ENCODE measurements around the gene ARL14. TPM values are rescaled to one million over a fixed set of nuclear protein-coding genes. Genes with fewer than 3 reads are reported as not detected.

ARL14 gene
- total RNA-seq: under 1 TPM in 1 of 2 donors, not detected in 1; 0.14 TPM
- under 1 TPM in 1 of 2 donors, not detected in 1; 0.15 TPM for polyA plus RNA-seq

DNA sequence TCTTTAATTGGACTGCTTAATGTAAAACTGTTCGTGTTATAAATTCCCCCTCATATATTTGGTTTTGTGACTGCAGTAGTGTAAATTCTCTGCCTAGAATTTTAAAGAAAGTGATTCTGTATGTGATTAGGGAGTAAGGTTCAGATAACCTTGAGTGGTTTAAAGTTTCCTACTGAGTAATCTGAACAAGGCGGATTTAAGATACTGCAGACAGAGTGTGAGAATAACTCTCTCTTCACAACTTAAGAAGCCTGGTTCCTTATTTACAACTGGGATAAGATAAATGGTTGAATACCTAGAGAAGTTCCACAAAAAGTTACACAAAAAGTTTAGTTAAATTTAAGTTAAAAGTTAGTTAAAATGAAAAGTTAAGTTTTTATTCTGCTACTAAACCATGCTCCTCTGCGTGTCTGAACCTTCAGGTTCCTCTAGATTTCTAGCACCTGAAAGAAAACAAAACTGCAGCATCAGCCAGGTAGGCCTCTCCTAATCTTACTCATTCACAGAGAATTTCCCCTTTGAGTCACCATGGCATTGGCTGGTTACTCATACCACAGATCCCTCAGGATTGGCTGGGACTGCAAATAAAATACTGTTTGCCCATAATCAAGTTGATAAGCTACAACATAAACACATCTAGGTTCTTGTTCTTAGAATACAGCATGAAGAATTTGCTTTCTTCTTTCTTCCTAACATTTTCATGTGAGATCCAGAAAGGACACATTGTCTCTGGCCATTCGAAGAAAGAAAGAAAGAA is at the start of gene ARL14:
ARL14 (plus strand) TSS at position 614 of the 757 bp plus-strand sequence. CDS start 187 bp downstream, outside the sequence.
- Histone ChIP-seq H3K27me3 (ENCODE audit: control insufficient read depth in 4 of 4, insufficient read depth in 4 of 4, low read length in 3 of 4) (no peaks in the 10 kb centered on the region), H3K36me3 (ENCODE audit: control insufficient read depth in 4 of 4, insufficient read depth in 3 of 4, low read depth in 1 of 4, low read length in 3 of 4) (no peaks in the 10 kb centered on the region), H3K4me1 (ENCODE audit: control insufficient read depth in 4 of 4, insufficient read depth in 4 of 4, low read length in 3 of 4) (peaks cover 8 to 31% (median 20%) of the 10 kb centered on the region in 4 donors), H3K4me3 (ENCODE audit: low read depth in 1 of 3, low read length in 3 of 3) (no peak within 1 kb of the TSS), H3K27ac (ENCODE audit: low read depth in 1 of 2, low read length in 2 of 2) (peak within 1 kb of the TSS in 1 of 2 donors; percentile 7), H3K9ac (ENCODE audit: low read depth in 1 of 2, low read length in 2 of 2) (no peak within 1 kb of the TSS), H3K9me3 (ENCODE audit: control insufficient read depth in 4 of 4, low read length in 3 of 4) (no peaks in the 10 kb centered on the region)
- TF ChIP-seq HNF4A (conservative IDR thresholded peaks at IDR 0.05): no peak
- no peak for TF ChIP-seq EGR1 (IDR thresholded peaks at IDR 0.05; ENCODE audit: low read depth in 2 of 2)
- no peak for TF ChIP-seq RAD21 (IDR thresholded peaks at IDR 0.05)
- no peak for TF ChIP-seq TAF1 (conservative IDR thresholded peaks at IDR 0.05)
- TF ChIP-seq, protein P1, sequence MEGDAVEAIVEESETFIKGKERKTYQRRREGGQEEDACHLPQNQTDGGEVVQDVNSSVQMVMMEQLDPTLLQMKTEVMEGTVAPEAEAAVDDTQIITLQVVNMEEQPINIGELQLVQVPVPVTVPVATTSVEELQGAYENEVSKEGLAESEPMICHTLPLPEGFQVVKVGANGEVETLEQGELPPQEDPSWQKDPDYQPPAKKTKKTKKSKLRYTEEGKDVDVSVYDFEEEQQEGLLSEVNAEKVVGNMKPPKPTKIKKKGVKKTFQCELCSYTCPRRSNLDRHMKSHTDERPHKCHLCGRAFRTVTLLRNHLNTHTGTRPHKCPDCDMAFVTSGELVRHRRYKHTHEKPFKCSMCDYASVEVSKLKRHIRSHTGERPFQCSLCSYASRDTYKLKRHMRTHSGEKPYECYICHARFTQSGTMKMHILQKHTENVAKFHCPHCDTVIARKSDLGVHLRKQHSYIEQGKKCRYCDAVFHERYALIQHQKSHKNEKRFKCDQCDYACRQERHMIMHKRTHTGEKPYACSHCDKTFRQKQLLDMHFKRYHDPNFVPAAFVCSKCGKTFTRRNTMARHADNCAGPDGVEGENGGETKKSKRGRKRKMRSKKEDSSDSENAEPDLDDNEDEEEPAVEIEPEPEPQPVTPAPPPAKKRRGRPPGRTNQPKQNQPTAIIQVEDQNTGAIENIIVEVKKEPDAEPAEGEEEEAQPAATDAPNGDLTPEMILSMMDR (IDR thresholded peaks at IDR 0.05; ENCODE audit: low read depth, low read length, missing input control): no peak
- TF ChIP-seq, protein P2, sequence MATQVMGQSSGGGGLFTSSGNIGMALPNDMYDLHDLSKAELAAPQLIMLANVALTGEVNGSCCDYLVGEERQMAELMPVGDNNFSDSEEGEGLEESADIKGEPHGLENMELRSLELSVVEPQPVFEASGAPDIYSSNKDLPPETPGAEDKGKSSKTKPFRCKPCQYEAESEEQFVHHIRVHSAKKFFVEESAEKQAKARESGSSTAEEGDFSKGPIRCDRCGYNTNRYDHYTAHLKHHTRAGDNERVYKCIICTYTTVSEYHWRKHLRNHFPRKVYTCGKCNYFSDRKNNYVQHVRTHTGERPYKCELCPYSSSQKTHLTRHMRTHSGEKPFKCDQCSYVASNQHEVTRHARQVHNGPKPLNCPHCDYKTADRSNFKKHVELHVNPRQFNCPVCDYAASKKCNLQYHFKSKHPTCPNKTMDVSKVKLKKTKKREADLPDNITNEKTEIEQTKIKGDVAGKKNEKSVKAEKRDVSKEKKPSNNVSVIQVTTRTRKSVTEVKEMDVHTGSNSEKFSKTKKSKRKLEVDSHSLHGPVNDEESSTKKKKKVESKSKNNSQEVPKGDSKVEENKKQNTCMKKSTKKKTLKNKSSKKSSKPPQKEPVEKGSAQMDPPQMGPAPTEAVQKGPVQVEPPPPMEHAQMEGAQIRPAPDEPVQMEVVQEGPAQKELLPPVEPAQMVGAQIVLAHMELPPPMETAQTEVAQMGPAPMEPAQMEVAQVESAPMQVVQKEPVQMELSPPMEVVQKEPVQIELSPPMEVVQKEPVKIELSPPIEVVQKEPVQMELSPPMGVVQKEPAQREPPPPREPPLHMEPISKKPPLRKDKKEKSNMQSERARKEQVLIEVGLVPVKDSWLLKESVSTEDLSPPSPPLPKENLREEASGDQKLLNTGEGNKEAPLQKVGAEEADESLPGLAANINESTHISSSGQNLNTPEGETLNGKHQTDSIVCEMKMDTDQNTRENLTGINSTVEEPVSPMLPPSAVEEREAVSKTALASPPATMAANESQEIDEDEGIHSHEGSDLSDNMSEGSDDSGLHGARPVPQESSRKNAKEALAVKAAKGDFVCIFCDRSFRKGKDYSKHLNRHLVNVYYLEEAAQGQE (IDR thresholded peaks at IDR 0.05): no peak
- no peak for TF ChIP-seq FOXA1 (IDR thresholded peaks at IDR 0.05)
- no peak for TF ChIP-seq JUND (IDR thresholded peaks at IDR 0.05)
- TF ChIP-seq, protein P3, sequence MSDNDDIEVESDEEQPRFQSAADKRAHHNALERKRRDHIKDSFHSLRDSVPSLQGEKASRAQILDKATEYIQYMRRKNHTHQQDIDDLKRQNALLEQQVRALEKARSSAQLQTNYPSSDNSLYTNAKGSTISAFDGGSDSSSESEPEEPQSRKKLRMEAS (IDR thresholded peaks at IDR 0.05): no peak
- no peak for TF ChIP-seq NR2F2 (IDR thresholded peaks at IDR 0.05)
- TF ChIP-seq HNF4G (IDR thresholded peaks at IDR 0.05): no peak
- no peak for TF ChIP-seq SP1 (IDR thresholded peaks at IDR 0.05)
- TF ChIP-seq, protein P4, sequence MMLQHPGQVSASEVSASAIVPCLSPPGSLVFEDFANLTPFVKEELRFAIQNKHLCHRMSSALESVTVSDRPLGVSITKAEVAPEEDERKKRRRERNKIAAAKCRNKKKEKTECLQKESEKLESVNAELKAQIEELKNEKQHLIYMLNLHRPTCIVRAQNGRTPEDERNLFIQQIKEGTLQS (IDR thresholded peaks at IDR 0.05): no peak
- WGBS: 87% methylated on average over 4 of the region's 4 CpGs
- no peak for DNase-seq (ENCODE audit: low spot score)

DNA sequence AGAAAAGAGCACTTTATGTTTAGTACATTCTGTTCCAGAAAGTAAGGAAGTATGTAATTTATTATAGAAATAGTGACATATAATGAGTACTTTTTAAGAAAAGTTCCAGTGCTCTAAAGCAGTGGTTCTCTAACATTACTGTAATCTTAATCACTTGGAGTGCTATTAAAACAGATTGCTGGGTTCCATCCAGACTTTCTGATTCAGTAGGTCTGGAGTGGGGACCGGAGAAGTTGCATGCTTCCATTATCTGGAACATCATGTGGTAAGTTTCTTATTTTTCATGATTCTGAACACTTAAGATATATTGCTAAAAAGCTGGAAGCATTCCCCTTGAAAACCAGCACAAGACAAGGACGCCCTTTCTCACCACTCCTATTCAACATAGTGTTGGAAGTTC is 47.5 kb upstream of the ARL14 start:
- WGBS: 92% methylated on average over 2 of the region's 2 CpGs
- no peak for DNase-seq (ENCODE audit: low spot score)
- no peak for TF ChIP-seq HNF4A (conservative IDR thresholded peaks at IDR 0.05)

More for the DNA sequence above, 47.5 kb upstream of the ARL14 start:
- Histone ChIP-seq H3K27ac (ENCODE audit: low read depth in 1 of 2, low read length in 2 of 2) (no peak overlapping the region), H3K9me3 (ENCODE audit: control insufficient read depth in 4 of 4, low read length in 3 of 4) (no peaks in the 10 kb centered on the region), H3K27me3 (ENCODE audit: control insufficient read depth in 4 of 4, insufficient read depth in 4 of 4, low read length in 3 of 4) (no peaks in the 10 kb centered on the region), H3K4me3 (ENCODE audit: low read depth in 1 of 3, low read length in 3 of 3) (no peak overlapping the region), H3K9ac (ENCODE audit: low read depth in 1 of 2, low read length in 2 of 2) (no peak overlapping the region), H3K36me3 (ENCODE audit: control insufficient read depth in 4 of 4, insufficient read depth in 3 of 4, low read depth in 1 of 4, low read length in 3 of 4) (no peaks in the 10 kb centered on the region), H3K4me1 (ENCODE audit: control insufficient read depth in 4 of 4, insufficient read depth in 4 of 4, low read length in 3 of 4) (no peaks in the 10 kb centered on the region)

Data from liver (tissue), 9 donors.